ENCODE data around the gene DYRK4.

- TF ChIP-seq TAF1 (IDR thresholded peaks at IDR 0.05; ENCODE audit: borderline replicate concordance, insufficient read depth, low read length), result no peak
- no peak for TF ChIP-seq POLR2AphosphoS5 (IDR thresholded peaks at IDR 0.05; ENCODE audit: low read depth, low read length)
These were observed 41.9 kb downstream of the DYRK4 start for GRCh38 chr12:4603946-4604345.

Measured in PFSK-1 (cell line).